GM19240 (cell line): ENCODE measurements around the gene C10orf53.

ENCODE experiments used
- DNase-seq: peaks from one replicate; pipeline ENCODE4 v3.0.0; 2011; ENCODE audit warnings: low spot score; ENCODE audit not compliant: insufficient read length

The C10orf53 gene, protein sequence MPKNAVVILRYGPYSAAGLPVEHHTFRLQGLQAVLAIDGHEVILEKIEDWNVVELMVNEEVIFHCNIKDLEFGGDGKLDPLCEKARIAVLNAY

GRCh38 chr10:49679480-49679893, at the start of gene C10orf53:
C10orf53 (plus strand) TSS chr10:49679651; CDS start chr10:49679698, 47 bp downstream.
- DNase-seq = peak; percentile 7

- no peak for DNase-seq
These were observed 47.5 kb upstream of the C10orf53 start for GRCh38 chr10:49631975-49632374.

- DNase-seq = no peak
These were observed 46.8 kb upstream of the C10orf53 start for GRCh38 chr10:49632406-49633317.

DNA sequence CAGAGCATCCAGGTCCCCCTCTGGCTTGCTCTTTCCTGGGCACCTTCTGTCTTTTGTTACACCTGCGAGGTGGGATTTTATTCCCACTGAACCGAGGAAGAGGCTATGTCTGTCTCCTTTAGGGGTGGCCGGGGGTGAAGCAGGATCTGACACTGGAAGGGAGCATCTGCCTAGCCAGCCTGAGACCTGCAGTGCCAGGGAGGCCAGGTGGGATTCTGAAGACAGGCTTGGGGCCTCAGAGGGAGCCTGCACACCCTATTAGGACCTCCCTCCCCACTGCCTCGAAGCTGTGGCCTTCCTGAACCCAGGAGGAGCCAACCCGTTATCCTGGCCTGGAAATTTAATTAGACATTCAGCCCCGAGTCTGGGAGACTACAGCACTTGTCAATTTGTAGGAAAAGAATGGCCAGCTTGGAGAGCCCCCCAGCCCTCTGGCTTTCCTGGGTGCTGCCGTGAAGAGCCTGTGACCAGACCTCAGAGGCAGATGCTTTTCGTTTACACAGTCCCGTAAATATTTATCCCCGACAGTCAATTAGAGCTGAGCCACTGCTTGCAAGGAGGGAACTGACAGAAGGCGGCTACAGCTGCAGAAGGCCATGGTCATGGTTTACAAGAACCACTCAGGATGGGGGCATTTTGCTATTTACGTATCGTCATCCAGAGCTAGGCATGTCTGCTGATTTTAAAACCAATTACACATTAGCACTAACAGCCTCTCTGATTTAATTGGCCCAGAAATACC, 46.0 kb upstream of the C10orf53 start:
- no peak for DNase-seq

DNA sequence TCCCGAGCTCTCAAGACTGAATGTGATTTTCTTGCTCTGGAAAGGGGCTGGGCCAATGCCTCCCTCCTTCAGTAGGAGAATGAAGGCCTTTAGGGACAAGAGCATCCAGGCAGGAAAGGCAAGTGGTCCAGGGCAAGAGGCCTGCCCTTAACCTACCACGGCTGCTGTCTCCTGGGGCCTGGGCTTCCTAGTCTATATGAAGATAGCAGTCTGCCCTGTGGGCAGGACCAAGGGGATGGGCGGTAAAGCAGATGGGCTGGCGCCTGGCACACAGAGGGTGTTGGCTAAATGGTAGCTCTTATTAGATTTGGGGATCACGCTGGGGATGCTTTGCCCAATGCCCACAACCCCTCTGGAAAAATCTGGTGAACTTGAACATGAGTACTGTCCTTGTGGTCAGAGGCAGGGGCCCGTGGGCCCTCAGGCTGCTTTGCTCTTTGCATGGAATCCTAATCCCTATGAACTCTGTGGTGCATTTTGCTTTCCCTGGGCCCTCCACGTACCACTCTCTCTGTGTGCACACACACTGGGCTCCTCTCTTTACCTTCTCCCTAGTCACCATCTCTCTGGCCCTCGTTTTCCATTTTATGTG, 45.3 kb upstream of the C10orf53 start:
- no peak for DNase-seq

GRCh38 chr10:49642311-49642710, 37.1 kb upstream of the C10orf53 start:
- no peak for DNase-seq

GRCh38 chr10:49643241-49644034, 36.0 kb upstream of the C10orf53 start:
- DNase-seq = no peak

DNA sequence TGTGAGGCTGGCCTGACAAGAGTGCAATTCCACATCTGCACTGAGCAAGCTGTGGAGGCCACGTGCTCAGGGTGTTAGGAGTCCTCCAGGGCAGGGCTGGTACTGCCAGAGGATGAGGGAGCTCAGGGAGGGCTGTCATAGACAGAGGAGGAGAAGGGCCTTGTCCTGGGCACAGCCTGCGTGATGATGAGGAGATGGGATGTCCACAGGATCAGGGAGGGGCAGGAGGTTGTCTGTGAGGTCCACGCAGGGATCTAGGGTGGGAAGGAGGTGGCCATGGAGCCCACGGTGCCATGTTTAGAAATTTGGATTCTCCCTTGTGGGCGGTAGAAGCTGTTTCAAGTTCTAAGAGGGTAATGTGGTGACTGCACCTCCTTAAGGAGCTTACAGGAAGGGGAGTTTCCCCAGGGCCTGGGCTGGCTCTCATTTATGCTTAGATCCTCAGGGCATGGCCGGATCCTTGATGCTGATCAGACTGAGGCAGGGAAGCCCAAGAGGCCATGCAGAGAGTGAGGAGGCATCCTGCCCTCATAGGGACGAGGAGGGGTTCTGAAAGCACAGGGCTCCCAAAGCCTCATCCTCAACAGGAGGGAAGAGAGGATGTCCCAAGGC, 35.3 kb upstream of the C10orf53 start:
- no peak for DNase-seq

DNA sequence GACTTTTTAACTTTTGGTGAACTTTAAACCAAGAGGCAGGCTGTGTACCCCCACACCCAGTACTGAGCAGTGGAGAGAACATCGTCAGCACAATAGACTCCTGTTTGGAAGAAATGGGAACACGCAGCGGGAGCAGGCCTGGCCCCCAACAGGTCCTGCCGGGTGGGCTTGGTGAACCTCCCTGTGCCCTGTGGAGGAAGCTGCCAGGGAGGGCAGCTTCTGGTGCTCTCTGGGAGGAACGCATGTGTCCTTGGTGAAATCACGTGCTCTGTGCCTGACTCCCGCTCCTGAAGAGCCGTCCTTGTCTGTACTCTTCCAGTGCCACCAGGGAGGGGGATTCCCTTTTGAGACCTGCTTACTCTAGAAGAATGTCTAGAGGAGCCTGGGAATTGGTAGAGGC, 34.0 kb upstream of the C10orf53 start:
- no peak for DNase-seq

DNA sequence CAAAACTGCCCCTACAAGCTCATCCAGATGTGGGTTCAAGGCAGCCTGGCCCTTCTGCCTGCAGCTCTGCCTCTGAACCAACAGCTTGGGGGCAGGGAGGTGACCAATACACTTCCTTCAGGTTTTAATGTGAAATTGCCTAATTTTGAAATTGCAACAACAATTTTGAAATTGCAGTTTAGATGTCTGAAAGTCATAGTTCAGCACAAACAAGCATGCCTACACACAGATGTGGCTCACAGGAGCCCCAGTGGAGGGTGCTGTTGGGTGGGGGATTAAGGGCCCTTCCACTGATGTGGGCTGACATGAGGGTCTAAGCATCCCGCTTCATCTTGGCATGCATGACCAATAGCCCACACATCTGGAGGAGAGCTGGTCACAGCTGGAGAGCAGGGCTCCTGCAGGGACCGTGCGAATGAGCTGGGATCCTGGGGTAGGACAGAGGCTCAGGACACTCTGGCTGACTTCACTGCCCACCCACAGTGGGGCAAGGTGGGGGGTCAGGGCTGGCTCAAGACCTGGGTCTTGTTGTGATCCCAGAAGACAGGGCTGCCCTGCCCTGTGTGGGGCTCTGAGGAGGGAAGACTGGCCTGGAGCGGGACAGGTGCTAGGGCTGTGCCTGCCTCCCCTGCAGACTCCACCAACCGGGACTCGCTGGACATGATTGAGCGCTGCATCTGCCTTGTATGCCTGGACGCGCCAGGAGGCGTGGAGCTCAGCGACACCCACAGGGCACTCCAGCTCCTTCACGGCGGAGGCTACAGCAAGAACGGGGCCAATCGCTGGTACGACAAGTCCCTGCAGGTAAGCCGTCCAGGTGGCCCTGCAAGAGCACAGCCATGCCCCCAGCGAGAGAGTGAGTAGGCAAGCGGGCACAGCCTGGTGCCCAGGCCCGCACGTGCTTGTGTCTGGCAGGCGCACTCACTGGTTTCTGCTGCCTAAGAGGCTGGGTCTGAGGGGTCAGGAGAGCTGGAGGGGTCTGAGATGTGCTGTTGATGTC, 33.3 kb upstream of the C10orf53 start:
- no peak for DNase-seq

- DNase-seq = no peak
These were observed 31.9 kb upstream of the C10orf53 start for GRCh38 chr10:49647554-49647953.

DNA sequence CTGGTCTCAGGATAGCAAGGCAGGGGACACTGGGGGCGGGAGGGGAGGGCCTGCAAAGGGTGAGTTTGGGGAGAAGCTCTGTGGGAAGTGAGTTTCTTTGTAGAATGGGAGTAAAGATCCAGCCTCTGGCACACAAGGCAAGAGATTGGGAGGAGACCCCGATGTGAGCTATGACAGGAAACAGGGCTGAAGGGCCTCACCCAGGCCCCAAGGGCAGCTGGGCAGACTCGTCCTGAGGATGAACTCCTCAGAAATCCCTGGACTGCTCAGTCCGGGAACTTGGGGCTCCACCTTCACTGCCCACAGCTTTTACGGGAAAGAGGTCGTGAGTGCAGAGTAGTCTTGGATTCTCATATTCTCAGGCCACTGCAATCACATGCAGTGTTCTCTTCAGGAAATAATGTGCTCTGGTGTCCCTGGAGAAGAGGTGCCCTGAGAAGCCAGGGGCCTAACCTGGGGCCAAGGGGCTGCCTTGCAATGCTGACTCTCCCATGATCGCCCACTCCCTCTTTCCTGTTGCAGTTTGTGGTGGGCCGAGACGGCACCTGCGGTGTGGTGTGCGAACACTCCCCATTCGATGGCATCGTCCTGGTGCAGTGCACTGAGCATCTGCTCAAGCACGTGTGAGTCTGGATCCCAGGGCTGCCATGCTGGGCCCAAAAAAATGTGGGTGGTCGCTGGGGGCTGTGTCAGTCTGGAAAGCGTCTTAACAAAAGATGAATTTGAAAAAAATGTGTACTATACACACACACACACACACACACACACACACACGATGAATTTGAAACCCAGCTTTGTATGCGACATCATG, 31.3 kb upstream of the C10orf53 start:
- DNase-seq = no peak

DNA sequence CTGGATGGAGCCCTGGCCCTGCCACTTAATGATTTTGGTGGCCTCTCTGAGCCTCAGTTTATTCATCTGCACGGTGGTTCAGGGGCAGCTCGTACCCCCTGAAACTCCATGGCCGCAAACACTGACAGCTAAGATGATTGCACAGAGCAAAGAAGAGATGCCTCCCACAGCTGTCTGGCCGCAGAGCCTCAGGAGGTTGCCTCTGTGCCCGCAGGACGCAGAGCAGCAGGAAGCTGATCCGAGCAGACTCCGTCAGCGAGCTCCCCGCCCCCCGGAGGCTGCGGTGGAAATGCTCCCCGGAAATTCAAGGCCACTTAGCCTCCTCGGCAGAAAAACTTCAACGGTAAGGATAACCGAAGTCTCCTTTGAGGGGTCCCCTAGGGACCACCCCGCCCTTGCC, 30.2 kb upstream of the C10orf53 start:
- no peak for DNase-seq

GRCh38 chr10:49649936-49650723, 29.3 kb upstream of the C10orf53 start:
- no peak for DNase-seq

DNA sequence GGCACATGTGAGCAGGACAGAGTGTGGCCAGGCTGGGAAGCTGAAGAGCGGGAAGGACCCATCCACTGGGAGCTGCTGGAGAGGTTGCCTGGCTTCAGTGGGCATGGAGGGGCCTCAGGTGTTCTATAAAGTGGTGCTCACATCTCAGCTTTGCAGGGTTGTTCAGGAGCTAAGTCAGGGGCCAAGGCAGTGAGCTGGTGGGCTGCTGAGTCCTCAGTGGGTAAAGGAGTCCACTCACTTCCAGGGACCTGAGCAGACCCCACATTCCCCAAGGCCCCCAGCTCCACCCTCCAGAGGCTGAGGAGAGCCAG, 28.8 kb upstream of the C10orf53 start:
- DNase-seq = no peak

- DNase-seq = no peak
These were observed 28.2 kb upstream of the C10orf53 start for GRCh38 chr10:49651039-49651835.

- no peak for DNase-seq
These were observed 27.5 kb upstream of the C10orf53 start for GRCh38 chr10:49651917-49652316.
